Stimulated activated CD8-positive, alpha-beta memory T cell treated with anti-CD3 and anti-CD28 coated beads, Interleukin-15, amount 100 ng/mL, for 48 hours (primary cell): ENCODE measurements around the gene PNRC1.
A peak's percentile ranks its signal among the peaks of the same experiment; 100 is the strongest.
"Not testable (repeated sequence)": the region's sequence is repeated elsewhere in the genome, so short reads cannot be mapped to it uniquely, and the experiment has no call there.

Experiments
- DNase-seq, 2 donors: peaks; one replicate each; pipeline ENCODE4 v3.0.0-alpha.2; 2020; ENCODE audit warnings: low read depth in 2 of 2

Gene PNRC1

GRCh38 chr6:89058627-89059026, 21.9 kb upstream of the PNRC1 start:
- DNase-seq: no peak

- DNase-seq: no peak
Observed at GRCh38 chr6:89059227-89059626, 21.3 kb upstream of the PNRC1 start.

GRCh38 chr6:89063881-89064280, 16.7 kb upstream of the PNRC1 start:
- DNase-seq: no peak

GRCh38 chr6:89064931-89065330, 15.6 kb upstream of the PNRC1 start:
- DNase-seq: not testable (repeated sequence)

GRCh38 chr6:89066121-89066520, 14.4 kb upstream of the PNRC1 start:
- DNase-seq: not testable (repeated sequence)

- DNase-seq: no peak
Observed at GRCh38 chr6:89066940-89067646, 13.5 kb upstream of the PNRC1 start.

- DNase-seq: no peak
Observed at GRCh38 chr6:89067796-89068195, 12.8 kb upstream of the PNRC1 start.

GRCh38 chr6:89068695-89069094, 11.9 kb upstream of the PNRC1 start:
- no peak for DNase-seq

- no peak for DNase-seq
Observed at GRCh38 chr6:89069536-89070163, 10.9 kb upstream of the PNRC1 start.

- DNase-seq: no peak
Observed at GRCh38 chr6:89071036-89071435, 9.5 kb upstream of the PNRC1 start.

GRCh38 chr6:89073014-89073620, 7.4 kb upstream of the PNRC1 start:
- no peak for DNase-seq

GRCh38 chr6:89073840-89074239, 6.7 kb upstream of the PNRC1 start:
- no peak for DNase-seq

GRCh38 chr6:89079511-89080234, 878 bp upstream of the PNRC1 start:
- peak; percentile 19 to 25 for DNase-seq

GRCh38 chr6:89081129-89081422, 525 bp downstream of the PNRC1 start:
- no peak for DNase-seq

GRCh38 chr6:89081423-89082322, 1.1 kb downstream of the PNRC1 start:
- DNase-seq: peak; percentile 96 to 97

- no peak for DNase-seq
Observed at GRCh38 chr6:89082486-89082891, 1.9 kb downstream of the PNRC1 start.

GRCh38 chr6:89084542-89084941, 4.0 kb downstream of the PNRC1 start:
- DNase-seq: no peak

GRCh38 chr6:89084954-89085353, 4.4 kb downstream of the PNRC1 start:
- no peak for DNase-seq

GRCh38 chr6:89085409-89086205, 5.1 kb downstream of the PNRC1 start:
- no peak for DNase-seq

GRCh38 chr6:89087881-89088280, 7.3 kb downstream of the PNRC1 start:
- no peak for DNase-seq

GRCh38 chr6:89098461-89098860, 17.9 kb downstream of the PNRC1 start:
- DNase-seq: no peak
